Calu3 (cell line): Measurements from ENCODE around the gene GPR18. TPM values are rescaled to one million over a fixed set of nuclear protein-coding genes. Genes with fewer than 3 reads are reported as not detected.

ENCODE experiments used
- BruUV-seq: library from RNA; stranded (reverse); fragments of 400-500 nt; replicated peaks from 2 replicates; lab custom pipeline; 2021; lab: Mats Ljungman, UMichigan
- CTCF ChIA-PET: fragments of 300-600 bp; sonication (Branson Sonifier 250); formaldehyde crosslinking; loops from one replicate; lab custom pipeline; 2022; ENCODE audit warnings: antibody characterized with exemption; lab: Charles Lee
- DNase-seq: peaks from one replicate; pipeline ENCODE4 v3.0.0; 2022
- H3K27ac Mint-ChIP-seq: one replicate; pipeline ENCODE4 v1.8.0; 2022; ENCODE audit warnings: mixed read lengths; ENCODE audit not compliant: unreplicated experiment
- H3K27me3 Mint-ChIP-seq: one replicate; pipeline ENCODE4 v1.8.0; 2022; ENCODE audit warnings: mixed read lengths; ENCODE audit not compliant: unreplicated experiment
- H3K36me3 Mint-ChIP-seq: one replicate; pipeline ENCODE4 v1.8.0; 2022; ENCODE audit warnings: mild to moderate bottlenecking, moderate library complexity, mixed read lengths; ENCODE audit not compliant: insufficient read depth, unreplicated experiment
- H3K4me1 Mint-ChIP-seq: one replicate; pipeline ENCODE4 v1.8.0; 2022; ENCODE audit warnings: mild to moderate bottlenecking, low read depth, mixed read lengths; ENCODE audit not compliant: unreplicated experiment
- H3K4me3 Mint-ChIP-seq: one replicate; pipeline ENCODE4 v1.8.0; 2022; ENCODE audit warnings: mild to moderate bottlenecking, low read depth, moderate library complexity, mixed read lengths; ENCODE audit not compliant: unreplicated experiment
- H3K9me3 Mint-ChIP-seq: one replicate; pipeline ENCODE4 v1.8.0; 2022; ENCODE audit warnings: low read depth, mixed read lengths; ENCODE audit not compliant: unreplicated experiment
- CTCF ChIP-seq: fragments of 200-600 bp; IDR thresholded peaks from one replicate; pipeline ENCODE4 v1.8.0; 2022; ENCODE audit warnings: antibody characterized with exemption; ENCODE audit not compliant: unreplicated experiment
- intact Hi-C: fragments of 100-400 bp; cut with micrococcal nuclease; formaldehyde crosslinking; loops from one replicate; pipeline ENCODE4 v1.10.0; 2022; ENCODE audit not compliant: unreplicated experiment
- total RNA-seq: library from RNA; stranded (reverse); gene quantifications from 2 replicates; pipeline ENCODE4 v1.2.3, GENCODE V29; 2022

The GPR18 gene
- total RNA-seq, 1 experiment from 2014 or later: not detected

DNA sequence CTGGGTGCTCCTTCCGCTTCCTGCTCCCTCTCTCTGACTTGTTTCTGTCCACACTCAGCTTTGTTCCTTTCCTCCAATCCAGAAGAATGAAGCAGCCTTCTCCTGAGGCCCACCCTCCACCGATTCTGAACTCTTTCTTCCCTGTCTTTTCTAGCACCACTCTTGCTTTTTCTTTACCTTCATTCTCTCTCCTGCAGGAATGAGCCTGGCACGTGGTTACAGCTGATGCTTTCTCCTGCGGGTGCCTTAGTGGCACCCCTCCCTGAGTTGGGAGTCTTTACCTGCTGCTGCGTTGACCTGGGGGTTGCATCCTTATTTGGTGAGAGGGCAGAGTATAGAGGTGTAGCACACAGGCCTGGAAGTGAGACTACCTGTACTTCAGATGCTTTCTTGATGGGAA, 51.3 kb downstream of the GPR18 start:
- Mint-ChIP-seq H3K9me3 (no peaks in the 10 kb centered on the region), H3K4me1 (peaks cover 16% of the 10 kb centered on the region), H3K36me3 (peaks cover 5% of the 10 kb centered on the region), H3K27me3 (no peaks in the 10 kb centered on the region), H3K4me3 (no peak overlapping the region), H3K27ac (no peak overlapping the region)
- CTCF ChIA-PET: interaction anchor here (0.6 kb wide), 1 partner anchor 299 kb away, joined by 3 read pairs; no protein-coding TSS in a partner anchor
- BruUV-seq: no TSS peak
- TF ChIP-seq CTCF: no peak
- no peak for DNase-seq
- intact Hi-C loops: no loop called here

DNA sequence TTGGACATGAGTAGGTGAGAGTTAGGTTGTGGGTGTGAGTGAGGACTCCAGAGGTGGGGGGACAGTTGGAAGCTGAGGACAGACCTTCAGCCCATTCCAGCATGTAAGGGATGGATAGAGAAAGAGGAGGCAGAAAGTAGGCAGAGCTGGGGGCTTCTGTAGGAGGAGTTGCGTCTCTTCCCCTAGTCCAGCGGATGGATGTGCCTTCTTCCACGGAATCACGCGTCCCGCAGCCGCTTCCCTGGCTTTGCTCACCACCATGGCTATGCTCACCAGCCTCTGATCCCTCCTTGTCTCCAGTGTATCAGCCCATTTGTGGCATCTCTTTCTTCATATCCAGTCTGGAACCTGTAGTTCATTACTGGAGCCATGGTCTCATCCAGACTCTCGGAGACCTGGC, 52.0 kb downstream of the GPR18 start:
- CTCF ChIA-PET: interaction anchor here (0.6 kb wide), 1 partner anchor 299 kb away, joined by 3 read pairs; no protein-coding TSS in a partner anchor
- no peaks in the 10 kb centered on the region for H3K9me3 Mint-ChIP-seq
- H3K36me3 Mint-ChIP-seq: peaks cover 9% of the 10 kb centered on the region
- H3K27ac Mint-ChIP-seq: no peak overlapping the region
- H3K4me3 Mint-ChIP-seq: no peak overlapping the region
- peaks cover 16% of the 10 kb centered on the region for H3K4me1 Mint-ChIP-seq
- no peak for TF ChIP-seq CTCF
- DNase-seq: no peak
- H3K27me3 Mint-ChIP-seq: no peaks in the 10 kb centered on the region
- no TSS peak for BruUV-seq
- intact Hi-C loops: no loop called here

- intact Hi-C loops: no loop called here
- H3K4me1 Mint-ChIP-seq: peaks cover 16% of the 10 kb centered on the region
- no peak for DNase-seq
- no peaks in the 10 kb centered on the region for H3K27me3 Mint-ChIP-seq
- no TSS peak for BruUV-seq
- H3K36me3 Mint-ChIP-seq: peaks cover 11% of the 10 kb centered on the region
- no peak overlapping the region for H3K27ac Mint-ChIP-seq
- no peak overlapping the region for H3K4me3 Mint-ChIP-seq
- CTCF ChIA-PET: no interaction called here
- TF ChIP-seq CTCF: no peak
- no peaks in the 10 kb centered on the region for H3K9me3 Mint-ChIP-seq
These were observed 52.5 kb downstream of the GPR18 start for GRCh38 chr13:99205621-99206220.

Other genes with a start within 250 kb of the GPR18 start
- gene UBAC2, start 57.5 kb downstream of the GPR18 start, total RNA-seq: 41.0 and 43.8 TPM in 2 replicates
- gene GPR183, start 49.0 kb upstream of the GPR18 start, total RNA-seq: not detected in 2 replicates
- 52.2 and 53.7 TPM in 2 replicates for gene TM9SF2, start 243.1 kb upstream of the GPR18 start, total RNA-seq